GM19023 (cell line): ENCODE data around the gene GHDC.
"Not testable (repeated sequence)": the region's sequence is repeated elsewhere in the genome, so short reads cannot be mapped to it uniquely, and the experiment has no call there.

ENCODE experiments used
- ATAC-seq: cut with Tn5 transposase; IDR thresholded peaks from one replicate; pipeline ENCODE4 v1.9.1; 2021; ENCODE audit warnings: mild to moderate bottlenecking, moderate library complexity; ENCODE audit not compliant: unreplicated experiment

GHDC gene

GRCh38 chr17:42193969-42194899 is at the start of gene GHDC:
TSS of gene GHDC (minus strand) at chr17:42194494. CDS start at chr17:42193581, 913 bp downstream.
- peak; percentile 85 for ATAC-seq

DNA sequence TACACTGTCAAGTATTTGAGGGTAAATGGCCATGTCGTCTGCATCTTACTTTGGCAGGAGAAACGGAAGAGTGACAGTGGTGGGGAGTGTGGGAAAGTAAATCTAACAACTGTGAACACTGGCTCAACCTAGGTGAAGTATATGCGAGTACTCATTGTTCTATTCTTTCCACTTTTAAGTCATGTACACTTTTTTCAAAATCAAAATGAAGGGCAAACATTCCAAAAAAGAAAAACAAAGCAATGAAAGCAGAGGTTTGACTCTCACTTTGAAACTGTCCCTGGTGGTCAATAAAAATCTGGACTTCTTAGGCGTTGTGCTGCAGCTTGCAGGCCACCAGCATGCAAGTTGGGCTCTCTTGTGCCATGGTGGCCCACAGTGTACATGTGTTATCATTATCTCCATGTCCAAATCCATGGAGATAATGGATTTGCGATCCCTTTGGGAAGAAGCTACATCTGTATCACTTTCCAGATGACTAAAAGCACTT is 49.2 kb upstream of the GHDC start:
- ATAC-seq: no peak

- ATAC-seq: no peak
Observed at GRCh38 chr17:42241871-42242270, 47.6 kb upstream of the GHDC start.

DNA sequence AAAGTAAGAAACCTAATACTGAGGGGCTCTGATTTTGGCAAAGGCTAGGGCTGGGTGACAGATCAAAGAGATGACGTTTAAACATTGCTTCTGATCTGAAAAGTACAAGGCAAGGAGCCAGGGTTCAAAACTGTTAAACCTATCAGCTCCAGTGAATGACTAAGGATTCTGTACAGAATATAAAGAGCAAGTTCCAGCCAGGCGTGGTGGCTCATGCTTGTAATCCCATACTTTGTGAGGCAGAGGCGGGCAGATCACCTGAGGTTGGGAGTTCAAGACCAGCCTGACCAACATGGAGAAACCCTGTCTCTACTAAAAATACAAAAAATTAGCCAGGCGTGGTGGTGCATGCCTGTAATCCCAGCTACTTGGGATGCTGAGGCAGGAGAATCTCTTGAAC is 46.6 kb upstream of the GHDC start:
- not testable (repeated sequence) for ATAC-seq

DNA sequence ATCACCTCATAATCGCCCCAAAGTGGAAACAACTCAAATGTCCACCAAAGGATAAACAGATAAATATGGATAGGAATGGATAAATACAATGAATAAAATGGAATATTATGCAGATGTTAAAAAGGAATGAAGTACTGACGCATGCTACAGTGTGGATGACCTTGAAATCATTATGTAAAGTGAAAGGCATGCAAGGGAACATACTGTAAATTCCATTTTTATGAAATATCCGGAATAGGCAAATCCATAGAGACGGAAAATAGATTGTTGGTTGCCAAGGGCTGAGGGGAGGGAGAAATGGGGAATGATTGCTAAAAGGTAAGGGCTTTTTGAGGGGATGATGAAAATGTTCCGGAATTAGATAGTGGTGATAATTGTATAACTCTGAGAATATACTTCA is 45.9 kb upstream of the GHDC start:
- ATAC-seq: no peak

DNA sequence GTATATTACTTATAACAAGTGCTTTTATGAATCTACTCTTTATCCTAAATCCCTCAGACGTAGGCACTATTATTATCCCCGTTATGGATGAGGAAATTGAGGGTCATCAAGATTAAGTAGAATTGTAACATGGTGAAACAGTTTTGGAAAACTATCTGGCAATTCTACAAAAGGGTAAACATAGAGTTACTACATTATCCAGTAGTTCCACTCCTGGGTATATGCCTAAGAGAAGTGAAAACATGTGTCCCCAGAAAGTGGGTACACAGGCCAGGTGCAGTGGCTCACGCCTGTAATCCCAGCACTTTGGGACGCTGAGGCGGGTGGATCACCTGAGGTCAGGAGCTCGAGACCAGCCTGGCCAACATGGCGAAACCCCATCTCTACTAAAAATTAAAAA is 45.3 kb upstream of the GHDC start:
- not testable (repeated sequence) for ATAC-seq

- ATAC-seq: no peak
Observed at GRCh38 chr17:42236760-42237159, 42.5 kb upstream of the GHDC start.

DNA sequence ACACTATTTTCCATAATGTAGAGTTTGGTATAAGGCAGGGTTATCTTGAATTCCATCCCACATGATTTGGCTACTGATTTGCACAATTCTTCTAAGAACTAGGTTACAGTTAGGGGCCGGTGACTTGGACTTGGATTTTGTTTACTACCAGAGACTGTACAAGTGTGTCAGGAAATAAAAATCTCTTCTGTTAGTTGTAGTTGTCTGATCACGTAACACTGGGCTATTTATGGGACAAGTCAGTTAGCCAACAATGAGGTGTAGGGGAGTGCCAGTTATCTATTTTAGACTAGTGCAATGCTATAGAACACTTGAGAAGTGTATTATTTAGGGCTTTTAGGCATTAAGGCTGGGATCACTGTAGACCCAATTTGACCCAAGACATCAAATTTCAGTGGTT is 39.7 kb upstream of the GHDC start:
- no peak for ATAC-seq

GRCh38 chr17:42233156-42233555 is 38.9 kb upstream of the GHDC start:
- ATAC-seq: no peak

DNA sequence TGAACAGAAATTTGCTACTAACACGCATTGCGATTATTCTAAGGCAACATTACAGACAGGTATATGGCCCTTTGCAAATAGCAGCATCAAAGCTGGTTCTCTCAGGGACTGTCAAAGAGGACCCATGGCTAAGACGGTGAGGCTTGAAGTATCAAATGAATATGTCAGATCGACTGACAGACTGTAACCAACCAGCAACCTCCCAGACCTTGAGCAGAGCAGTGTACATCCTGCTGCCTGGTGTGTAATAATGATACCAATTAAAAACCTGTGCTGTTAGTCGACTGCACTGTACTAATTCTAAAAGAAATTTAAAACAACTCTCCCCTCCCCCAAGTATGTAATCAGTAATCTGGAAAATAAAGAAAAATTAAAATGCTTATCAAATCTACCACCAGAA is 35.9 kb upstream of the GHDC start:
- no peak for ATAC-seq

DNA sequence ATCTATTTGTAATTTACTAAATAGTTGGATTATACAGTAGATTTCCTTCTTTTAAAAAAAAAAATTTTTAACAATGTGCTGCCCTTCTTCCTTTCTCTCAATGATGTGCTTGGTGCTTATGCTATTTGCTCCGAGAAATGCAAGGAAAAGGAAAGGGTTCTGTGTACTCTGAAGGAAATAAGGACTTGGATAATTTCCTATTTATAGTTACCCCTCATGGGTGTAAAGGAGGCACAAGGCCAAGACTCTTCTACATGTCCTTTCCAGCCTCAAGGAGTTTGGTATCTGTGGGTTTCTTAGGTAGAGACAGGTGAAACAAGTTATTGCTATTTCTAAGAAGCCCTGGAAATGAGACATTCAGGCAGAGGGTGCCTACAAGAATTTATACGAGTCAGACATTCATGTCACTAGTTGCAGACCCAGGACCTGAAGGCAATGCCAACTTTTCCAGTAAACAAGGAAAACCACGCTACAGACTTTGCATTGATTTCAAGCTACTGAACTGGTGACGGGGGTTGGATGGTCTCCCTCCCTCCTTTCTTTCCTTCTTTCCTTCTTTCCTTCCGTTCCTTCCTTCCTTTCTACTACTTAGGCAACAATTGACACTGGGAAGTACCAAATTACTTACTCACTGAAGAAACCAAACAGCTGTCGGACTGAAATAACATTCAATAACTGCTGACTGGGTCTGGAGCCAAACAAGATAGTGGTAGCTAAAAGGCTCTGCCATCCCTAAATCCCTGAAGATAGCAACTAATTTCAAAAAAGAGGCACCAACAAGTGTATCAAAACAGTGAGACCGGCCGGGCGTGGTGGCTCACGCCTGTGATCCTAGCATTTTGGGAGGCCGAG is 33.8 kb upstream of the GHDC start:
- ATAC-seq: no peak

DNA sequence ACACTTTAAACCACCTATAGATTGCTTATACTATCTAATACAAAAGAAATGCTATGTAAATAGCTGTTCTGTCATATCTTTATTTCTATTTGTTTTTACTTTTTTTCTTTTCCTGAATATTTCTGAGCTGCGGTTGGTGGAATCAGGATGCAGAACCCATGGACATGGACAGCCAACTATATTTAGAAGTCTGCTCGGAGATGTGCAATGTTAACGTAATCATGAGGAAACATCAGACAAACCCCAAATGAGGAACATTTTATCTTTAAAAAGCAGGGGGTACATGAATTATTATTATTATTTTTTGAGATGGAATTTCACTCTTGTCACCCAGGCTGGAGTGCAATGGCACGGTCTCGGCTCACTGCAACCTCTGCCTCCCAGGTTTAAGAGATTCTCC is 31.4 kb upstream of the GHDC start:
- no peak for ATAC-seq

DNA sequence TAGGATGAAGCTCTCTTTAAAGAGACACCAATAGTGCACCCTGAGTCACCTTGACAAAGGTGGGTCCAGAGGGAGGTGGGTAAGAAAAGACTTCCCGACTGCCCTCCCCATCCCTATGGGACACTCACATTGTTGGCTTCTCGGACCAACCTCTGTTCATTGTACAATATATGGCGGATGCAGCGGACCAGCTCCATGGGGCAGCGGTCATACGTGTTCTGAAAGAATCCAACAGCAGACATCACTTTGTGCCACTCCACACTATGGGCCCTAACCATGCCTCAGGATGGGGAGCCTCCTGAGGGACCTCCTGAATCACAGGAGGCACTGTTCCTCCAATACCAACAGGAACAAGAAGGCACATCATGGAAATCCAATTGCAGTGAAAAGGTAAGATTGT is 30.4 kb upstream of the GHDC start:
- no peak for ATAC-seq

- no peak for ATAC-seq
Observed at GRCh38 chr17:42221886-42222745, 27.8 kb upstream of the GHDC start.

- ATAC-seq: not testable (repeated sequence)
Observed at GRCh38 chr17:42219280-42219679, 25.0 kb upstream of the GHDC start.

DNA sequence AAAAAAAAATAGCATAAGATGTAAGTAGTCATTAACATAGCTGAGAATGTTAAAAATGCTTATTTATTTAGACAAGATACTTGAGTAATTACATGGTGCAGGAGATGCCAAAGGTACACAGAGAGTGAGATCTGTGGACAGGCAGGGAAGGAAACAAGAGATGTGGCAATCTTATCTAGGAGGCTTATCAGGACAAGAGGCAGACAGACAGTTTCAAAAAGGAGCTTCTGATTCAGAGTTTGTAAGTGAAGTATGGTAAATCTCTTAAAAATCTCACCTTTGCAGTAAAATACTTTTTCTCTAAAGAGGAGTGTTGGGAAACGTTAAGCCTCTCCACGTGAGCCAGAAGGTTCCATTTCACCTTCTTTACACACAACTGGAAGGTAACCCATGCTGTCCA is 19.9 kb upstream of the GHDC start:
- no peak for ATAC-seq

DNA sequence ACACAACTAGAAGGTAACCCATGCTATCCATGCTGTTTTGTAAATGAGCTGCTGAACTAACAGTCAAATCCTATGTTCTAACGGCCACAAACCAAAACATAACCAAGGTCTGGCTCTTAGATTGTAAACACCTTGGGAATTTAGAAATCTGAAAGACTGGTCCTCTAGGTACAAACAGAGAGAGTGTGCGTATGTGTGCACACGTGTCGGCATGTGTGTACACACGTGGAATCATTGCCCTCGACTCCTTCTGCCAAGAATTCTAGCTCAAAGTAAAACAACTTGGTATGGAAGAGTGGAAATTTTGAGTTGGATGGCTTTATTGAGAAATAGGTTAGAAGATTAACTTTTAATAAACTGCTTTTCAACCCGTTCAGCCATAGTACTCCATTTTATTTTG is 18.1 kb upstream of the GHDC start:
- ATAC-seq: no peak

DNA sequence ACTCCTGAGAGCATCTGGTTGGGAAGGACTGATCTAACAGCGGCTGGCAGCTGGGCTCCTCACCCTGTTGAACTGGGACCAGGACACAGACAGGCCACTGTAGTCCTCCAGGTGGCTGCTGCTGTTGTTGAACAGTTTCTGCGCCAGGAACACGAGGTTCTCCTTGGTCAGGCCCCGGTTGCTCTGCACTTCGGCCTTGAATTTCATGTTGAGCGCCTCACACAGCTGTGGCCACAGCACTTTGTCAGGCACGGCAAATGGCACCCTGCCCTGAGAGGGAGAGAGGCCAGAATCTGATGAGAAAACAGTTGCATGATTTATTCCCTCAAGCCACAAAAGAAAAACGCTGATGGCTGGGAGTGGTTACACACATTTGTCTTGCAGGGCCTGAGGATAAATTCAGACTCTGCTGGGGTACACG is 17.6 kb upstream of the GHDC start:
- ATAC-seq: not testable (repeated sequence)

DNA sequence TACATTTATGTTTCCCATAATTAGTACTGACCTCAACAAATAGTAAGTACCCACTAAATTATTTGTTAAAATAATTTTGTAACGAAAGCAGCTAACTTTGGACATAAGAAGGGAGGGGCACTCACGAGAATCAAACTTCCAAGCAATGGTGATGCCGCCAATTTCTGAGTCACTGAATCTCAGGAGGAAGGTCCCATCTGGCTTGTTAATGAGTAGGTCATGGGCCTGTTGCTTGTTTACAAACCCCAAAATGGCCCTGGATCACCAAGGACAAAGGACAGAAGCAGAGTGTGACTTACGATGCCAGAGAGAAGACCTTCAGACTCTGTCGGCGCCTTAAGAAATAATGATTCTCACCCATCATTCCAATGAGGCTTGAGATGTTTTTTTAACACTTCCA is 15.8 kb upstream of the GHDC start:
- no peak for ATAC-seq

DNA sequence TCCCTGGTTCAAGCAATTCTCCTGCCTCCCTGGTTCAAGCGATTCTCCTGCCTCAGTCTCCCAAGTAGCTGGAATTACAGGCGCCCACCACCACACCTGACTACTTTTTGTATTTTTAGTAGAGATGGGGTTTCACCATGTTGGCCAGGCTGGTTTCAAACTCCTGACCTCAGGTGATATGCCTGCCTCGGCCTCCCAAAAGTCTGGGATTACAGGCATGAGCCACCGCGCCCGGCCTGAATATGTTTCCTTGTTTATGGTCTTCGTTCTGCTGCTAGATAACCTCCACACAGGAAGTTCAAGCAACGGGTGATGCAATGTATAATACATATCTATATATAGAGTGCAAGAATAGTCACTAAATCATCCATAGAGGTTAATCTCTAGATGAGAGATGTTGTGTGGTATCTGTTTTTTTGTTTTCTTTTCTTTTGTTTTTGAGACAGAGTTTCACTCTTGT is 11.9 kb upstream of the GHDC start:
- ATAC-seq: not testable (repeated sequence)

GRCh38 chr17:42203354-42203753 is 9.1 kb upstream of the GHDC start:
- ATAC-seq: no peak
